NCI-H510A (cell line): ENCODE measurements around the gene MTCH1.

Experiments used
- DNase-seq: peaks from one replicate; lab custom pipeline; 2025; lab: John Stamatoyannopoulos, UW

MTCH1 gene

DNA sequence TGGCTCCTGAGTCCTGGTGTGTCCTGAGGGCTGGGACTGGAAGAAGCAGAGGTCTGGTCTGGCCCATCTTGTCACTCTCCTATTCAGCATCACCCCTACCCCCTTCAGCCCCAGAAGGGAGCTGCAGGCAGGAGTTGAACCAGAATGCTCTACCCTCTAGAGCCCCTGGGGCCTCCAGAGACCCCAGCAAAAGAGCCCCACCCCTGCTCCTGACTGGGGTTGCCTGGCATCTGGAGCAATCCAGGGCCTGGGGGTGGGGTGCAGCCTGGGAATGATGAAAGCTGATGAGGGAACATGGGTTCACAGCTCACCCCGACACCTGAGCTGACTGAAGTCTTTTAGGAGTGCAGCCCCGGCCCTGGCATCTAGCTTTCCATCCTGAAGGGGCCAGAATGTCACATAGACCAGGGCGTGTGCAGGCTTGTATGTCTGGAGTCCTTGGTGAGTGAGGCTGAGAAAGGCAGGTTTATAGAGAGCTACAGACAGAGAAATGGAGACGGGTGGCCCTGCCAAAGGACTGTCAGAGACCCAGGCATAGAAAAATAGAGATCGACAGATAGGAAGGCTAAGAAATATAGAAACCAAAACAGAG, 31.7 kb upstream of the MTCH1 start:
- DNase-seq, result peak; percentile 10

DNA sequence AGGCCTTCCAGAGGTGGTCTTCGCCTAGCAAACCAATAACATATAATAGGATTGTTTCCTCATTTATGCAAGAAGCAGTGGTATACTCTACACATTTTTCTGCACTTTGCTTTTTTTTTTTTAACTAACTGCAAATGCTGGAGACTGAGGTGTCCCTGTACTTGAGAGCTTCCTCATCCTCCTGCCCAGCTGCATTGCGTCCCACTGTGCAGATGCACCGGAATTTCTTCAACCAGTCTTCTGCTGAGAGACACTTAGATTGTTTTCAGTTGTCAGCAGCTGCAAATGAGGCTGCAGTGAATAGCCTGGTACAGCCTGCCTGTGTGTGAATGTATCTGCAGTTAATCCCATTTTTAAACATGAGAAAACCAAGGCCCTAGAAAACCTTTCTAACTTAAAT, 31.0 kb upstream of the MTCH1 start:
- no peak for DNase-seq

GRCh38 chr6:37015532-37015931, 29.5 kb upstream of the MTCH1 start:
- DNase-seq, result no peak

- DNase-seq, result no peak
These were observed 28.7 kb upstream of the MTCH1 start for GRCh38 chr6:37014667-37015066.

- peak; percentile 63 for DNase-seq
These were observed 27.8 kb upstream of the MTCH1 start for GRCh38 chr6:37013516-37014491.

GRCh38 chr6:37011656-37012378, 25.8 kb upstream of the MTCH1 start:
- no peak for DNase-seq

DNA sequence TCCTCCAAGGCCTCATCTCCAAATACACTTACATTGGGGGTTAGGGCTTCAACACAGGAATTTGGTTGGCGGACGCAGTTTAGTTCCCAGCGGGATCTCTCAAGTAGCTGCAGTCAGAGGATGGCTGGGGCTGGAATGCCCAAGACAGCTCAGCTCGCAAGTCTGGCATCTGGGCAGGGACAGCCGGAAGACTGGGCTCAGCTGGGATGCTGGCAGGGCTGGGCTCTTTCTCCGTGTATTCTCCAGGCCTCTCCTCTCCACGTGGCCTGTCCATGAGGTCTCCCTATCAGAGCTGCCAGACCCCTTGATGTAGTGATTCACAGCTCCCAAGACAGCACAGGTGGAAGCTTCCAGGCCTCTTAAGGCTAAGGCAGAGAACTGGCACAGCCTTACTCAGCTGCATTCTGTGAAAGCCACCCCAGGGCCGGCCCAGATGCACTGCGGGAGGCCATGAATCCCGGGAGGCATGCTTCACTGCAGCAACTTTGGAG, 24.5 kb upstream of the MTCH1 start:
- DNase-seq, result no peak

DNA sequence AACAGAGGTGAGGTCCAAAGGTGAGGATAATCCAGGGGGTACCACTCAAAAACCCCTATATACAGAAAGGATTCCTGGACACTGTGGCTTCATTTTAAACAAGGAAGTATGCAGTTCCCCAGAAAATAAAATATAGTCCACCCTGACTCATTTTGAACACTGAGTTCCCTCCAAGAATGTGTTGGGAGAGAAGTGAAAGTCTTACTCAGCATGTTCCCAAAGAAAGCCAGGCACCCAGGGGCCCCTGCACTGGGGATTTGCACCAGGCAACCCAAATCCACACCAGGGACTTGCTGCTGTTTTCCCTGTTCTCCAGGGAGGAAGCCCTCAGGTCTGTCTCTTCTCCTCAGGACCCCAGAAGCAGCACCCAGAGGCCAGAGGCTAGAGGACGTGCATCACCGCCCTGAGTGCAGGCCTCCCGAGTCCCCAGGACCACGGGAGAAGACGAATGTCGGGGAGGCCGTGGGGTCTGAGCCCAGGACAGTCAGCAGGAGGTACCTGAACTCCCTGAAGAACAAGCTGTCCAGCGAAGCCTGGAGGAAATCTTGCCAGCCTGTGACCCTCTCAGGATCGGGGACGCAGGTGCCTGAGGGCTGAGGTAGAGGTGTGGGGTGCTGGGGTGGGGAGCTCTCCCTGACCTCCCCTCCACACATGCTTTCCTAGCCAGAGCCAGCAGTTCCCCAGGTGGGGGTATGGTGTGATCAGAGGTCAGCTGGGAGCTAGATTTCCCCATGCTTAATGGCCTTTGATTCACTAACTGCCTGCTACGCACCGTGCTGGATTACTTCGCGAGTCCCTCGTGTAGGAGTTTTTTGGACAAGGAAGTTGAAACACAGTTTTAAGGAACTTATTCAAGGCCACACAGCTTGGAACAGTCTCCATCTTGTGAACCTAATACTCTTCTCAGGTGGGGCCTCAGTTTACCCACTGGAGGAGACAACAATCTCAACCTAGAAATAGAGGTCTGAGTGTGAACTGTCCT, 22.8 kb upstream of the MTCH1 start:
- no peak for DNase-seq

DNA sequence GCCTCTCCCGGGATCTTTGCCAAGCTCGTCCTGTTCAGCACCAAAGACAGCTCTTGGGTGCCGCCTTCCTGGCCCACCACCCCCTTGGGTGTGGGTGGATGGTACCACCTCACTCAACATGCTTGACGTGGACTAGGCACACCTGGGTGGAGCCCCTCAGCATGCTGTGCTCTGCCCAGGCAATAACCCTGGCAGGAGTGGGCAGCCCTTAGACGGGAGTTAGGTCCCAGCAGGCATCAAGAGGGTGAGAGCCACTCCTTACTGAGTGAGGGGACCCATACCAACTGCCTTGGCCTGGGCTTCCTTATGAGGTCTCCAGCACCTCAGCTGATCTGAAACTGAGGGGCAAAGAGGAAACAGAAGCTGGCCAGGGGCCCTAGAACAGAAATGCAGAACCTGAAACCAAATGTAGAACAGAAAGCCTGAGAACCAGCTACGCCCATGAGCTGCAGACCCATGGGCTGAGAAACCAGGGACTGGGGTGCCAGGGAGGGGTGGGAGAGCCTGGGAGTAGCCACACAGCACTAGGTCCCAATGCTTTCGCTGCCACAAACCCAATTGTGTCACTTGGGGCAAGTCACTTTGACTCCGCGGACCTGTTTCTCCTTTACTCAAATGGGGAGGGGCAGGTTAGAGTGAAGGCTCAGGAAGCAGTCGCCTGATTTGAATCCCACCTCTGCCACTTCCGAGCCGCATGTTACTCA, 21.5 kb upstream of the MTCH1 start:
- DNase-seq, result no peak

- no peak for DNase-seq
These were observed 20.9 kb upstream of the MTCH1 start for GRCh38 chr6:37006793-37007339.

- no peak for DNase-seq
These were observed 20.0 kb upstream of the MTCH1 start for GRCh38 chr6:37005827-37006567.

DNA sequence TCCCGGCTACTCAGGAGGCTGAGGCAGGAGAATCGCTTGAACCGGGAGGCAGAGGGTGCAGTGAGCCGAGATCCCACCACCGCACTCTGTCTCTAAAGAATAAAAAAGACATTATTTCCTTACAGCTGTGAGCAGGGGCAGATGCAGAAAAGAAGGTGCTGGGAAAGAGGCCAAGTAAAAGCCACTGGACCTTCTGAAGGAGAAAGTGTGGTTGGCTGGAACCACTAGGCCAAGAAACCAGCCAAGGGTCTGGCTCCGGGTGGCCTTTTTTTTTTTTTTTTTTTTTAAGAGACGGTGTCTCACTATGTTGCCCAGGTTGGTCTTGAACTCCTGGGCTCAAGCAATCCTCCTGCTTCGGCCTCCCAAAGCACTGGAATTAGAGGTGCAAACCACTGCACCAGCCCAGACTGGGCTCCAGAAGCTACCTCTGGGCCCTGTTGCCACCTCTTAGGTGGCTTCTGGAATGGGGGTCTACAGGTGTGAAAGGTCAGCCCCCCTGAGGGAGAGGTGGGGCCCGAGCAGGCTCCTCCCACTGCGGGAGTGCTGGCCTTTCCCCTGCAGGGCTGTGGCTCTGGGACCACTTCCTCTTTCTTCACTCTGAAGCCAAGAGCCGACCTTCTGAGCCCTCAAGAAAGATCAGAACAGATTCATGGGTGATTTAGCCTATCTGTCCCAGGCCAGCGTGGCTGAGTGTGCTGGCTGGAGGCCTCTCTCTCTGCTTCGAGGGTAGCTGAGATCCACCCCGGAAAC, 19.2 kb upstream of the MTCH1 start, which contains the start of gene FGD2:
FGD2 (plus strand) TSS at position 595 of the 750 bp plus-strand sequence. CDS start 163 bp downstream, outside the sequence.
- no peak for DNase-seq

DNA sequence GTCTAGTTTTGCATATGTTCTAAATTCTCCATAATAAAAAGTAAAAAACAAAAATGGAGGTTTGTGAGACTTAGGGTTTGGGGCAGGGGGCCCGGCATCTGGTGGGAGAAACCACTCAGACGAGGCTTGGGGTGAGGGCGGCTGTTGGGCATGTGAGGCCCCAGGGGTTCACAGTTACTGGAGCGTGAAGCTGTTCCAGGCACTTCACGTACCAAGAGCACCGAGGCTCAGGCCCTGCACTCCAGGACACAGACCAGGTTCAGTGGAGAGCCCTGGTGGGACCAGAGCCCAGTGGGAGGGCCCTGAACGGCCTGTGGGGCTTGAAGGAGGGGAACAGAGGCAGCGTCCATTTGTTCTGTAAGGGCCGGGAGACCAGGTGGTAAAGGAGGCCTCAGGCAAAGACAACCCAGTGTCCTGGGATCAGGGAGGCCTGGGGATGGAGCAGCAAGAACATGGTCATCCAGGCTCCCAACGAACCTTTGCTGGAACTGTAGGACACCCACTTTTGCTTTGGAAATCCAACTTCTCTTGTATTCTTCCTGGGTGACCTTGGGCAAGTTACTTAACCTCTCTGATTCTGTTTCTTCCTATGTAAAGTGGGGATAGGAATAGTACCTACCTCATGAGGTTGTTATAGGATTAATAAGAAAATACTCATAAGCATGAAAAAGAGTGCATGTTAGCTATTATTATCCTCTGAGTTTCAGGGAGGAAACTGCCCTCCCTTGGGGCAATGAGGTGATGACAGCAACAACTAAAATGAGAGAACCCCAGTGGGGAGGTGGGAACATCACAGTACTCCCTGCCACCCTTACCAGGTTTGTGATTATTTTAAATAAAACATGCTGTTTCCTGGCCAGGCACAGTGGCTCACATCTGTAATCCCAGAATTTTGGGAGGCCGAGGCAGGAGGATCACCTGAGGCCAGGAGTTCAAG, 18.3 kb upstream of the MTCH1 start:
- no peak for DNase-seq

GRCh38 chr6:36999751-37000125, 13.7 kb upstream of the MTCH1 start:
- no peak for DNase-seq

- DNase-seq, result peak; percentile 88
These were observed 13.2 kb upstream of the MTCH1 start for GRCh38 chr6:36999061-36999750.

DNA sequence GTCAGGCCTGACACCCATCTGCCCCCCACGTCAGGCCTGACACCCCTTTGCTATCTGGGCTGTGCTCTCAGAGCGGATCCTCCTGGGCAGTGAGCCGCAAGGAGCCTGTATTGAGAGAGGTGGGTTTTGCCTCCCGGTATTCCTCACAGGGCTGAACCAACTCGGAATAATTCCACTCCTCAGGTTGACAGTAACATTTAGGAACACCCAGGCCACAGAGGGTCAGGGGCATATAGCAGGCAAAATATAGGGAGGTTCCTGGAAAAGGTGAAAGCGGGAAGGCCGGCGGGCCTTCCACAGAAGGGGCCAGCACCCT, 12.7 kb upstream of the MTCH1 start:
- no peak for DNase-seq
